Peyer's patch (tissue), 4 donors: ENCODE data around the gene RMRP.

ENCODE experiments used
- CTCF ChIP-seq, 6 experiments: fragments of 450-650 bp in 4 of 6; fragments of 200-600 bp in 2 of 6; sonication (generic) in 1 of 6; IDR thresholded peaks; one replicate each; pipeline ENCODE4 v1.5.1; 2017 to 2019; ENCODE audit warnings: antibody characterized with exemption in 6 of 6, mild to moderate bottlenecking in 3 of 6, moderate library complexity in 1 of 6
- POLR2A ChIP-seq, 2 donors: fragments of 450-650 bp; IDR thresholded peaks; one replicate each; pipeline ENCODE4 v1.5.1; 2017; ENCODE audit warnings: antibody characterized with exemption in 2 of 2, mild to moderate bottlenecking in 2 of 2, moderate library complexity in 2 of 2

DNA sequence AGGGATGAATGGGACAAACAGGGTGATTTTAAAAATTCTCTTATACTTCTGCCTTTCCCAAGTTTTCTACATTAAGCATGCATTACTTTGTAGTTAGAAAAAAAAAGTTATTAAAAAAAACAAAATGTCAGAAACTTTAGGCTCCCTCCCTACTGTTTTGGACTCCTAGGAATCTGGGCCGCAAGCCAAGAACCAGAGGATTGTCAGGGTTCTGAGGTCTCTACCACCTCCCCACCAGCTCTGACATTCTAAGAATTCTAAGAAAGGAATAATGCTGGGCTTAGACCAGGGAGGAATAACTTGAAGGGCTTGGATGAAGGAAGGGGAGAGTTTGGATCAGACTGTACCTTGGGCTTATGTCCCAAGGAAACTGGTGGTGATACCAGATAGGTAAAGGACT, 8.2 kb upstream of the RMRP start:
- TF ChIP-seq CTCF (IDR thresholded peaks at IDR 0.05), result no peak
- TF ChIP-seq POLR2A (IDR thresholded peaks at IDR 0.05), result no peak
